ENCODE results near the gene STAG1.

GRCh38 chr3:136291302-136291701 is 460.9 kb downstream of the STAG1 start:
- TF ChIP-seq CTCF (IDR thresholded peaks at IDR 0.05) (no peak), POLR2A (IDR thresholded peaks at IDR 0.05) (no peak)
